Mesodermal cell (in vitro differentiated cells): Measurements from ENCODE around the gene KAZN.

Source experiments
- H3K27ac ChIP-seq: 2 replicates; pipeline ENCODE4 v1.7.0; 2013; ENCODE audit warnings: mild to moderate bottlenecking, low read depth, low read length, moderate library complexity; ENCODE audit not compliant: severe bottlenecking
- H3K36me3 ChIP-seq: 2 replicates; pipeline ENCODE4 v1.7.1; 2013; ENCODE audit warnings: mild to moderate bottlenecking, low read length, moderate library complexity; ENCODE audit not compliant: control insufficient read depth, insufficient read depth
- H3K4me1 ChIP-seq: one replicate; pipeline ENCODE4 v1.7.1; 2013; ENCODE audit warnings: mild to moderate bottlenecking, low read length; ENCODE audit not compliant: insufficient read depth, control insufficient read depth, poor library complexity, severe bottlenecking
- H3K4me3 ChIP-seq: 2 replicates; pipeline ENCODE4 v1.7.0; 2013; ENCODE audit warnings: low read length, control low read depth, mild to moderate bottlenecking; ENCODE audit not compliant: insufficient read depth, poor library complexity, severe bottlenecking; ENCODE audit errors: extremely low read depth
- H3K9me3 ChIP-seq: 2 replicates; pipeline ENCODE4 v1.7.1; 2013; ENCODE audit warnings: mild to moderate bottlenecking, low read length, moderate library complexity; ENCODE audit not compliant: control insufficient read depth
- WGBS, 2 experiments: methylation state at CpG; one replicate each; pipeline ENCODE4 v1.1.5; 2013; ENCODE audit warnings: missing lambda C conversion rate in 2 of 2; ENCODE audit not compliant: insufficient coverage in 2 of 2; 5-methylcytosine and 5-hydroxymethylcytosine counted together

The KAZN gene

DNA sequence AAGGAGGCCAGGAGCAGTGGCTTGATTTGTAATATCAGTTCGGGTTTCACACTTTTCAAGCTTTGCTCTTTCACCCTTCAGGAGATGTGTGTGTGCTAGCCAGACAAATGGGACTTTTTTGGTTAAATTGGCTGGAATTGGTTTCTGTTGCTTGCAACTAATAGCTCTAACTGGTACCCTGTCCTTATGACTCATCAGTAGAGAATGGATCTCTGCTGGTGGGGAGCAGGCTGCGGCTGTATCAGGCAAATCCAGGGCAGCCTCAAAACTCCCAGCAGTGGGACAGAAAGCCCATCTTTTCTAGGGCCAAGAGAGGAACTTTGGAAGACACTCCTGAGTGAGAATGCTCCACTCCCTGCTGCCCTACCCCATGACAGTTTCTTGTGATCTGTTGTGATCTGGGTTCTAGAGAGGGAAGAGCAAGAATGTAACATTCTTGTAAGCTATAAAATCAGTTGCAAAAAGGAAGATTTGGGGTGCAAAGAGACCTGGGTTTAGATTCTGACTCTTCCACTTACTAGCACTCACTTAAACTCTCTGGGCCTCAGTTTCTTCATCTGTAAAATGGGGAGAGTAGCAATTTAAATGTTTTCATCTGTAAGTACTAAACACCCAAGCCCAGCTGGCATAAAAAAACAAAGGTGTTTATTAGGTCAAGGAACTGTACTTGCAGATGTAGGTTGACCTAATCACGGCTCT lies 298.0 kb downstream of the KAZN start:
- Histone ChIP-seq H3K27ac (no peak overlapping the region), H3K36me3 (no peaks in the 10 kb centered on the region), H3K4me3 (no peak overlapping the region), H3K4me1 (peaks cover 2% of the 10 kb centered on the region), H3K9me3 (peaks cover 3% of the 10 kb centered on the region)
- 83 to 90% methylated on average over 2 to 3 of the region's 3 CpGs for WGBS, 2 experiments

DNA sequence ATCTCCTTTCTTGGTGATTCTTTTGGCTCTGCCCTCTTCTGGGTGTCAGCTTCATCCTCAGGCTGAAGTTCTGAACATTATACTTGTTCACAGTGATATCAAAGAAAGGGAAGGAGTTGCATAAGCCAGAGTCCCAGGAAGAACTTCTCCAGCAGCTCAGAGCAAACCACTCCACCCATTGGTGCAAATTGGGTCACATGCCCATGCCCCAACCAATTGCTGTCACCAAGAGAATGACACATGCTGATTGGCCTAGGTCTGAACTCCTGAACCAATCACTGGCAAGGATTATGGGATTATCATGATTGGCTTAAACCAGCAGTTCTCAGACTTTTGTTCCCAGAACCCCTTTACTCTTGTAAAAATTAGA lies 298.6 kb downstream of the KAZN start:
- Histone ChIP-seq H3K36me3 (no peaks in the 10 kb centered on the region), H3K9me3 (peaks cover 3% of the 10 kb centered on the region), H3K4me3 (no peak overlapping the region), H3K4me1 (peaks cover 2% of the 10 kb centered on the region), H3K27ac (no peak overlapping the region)

DNA sequence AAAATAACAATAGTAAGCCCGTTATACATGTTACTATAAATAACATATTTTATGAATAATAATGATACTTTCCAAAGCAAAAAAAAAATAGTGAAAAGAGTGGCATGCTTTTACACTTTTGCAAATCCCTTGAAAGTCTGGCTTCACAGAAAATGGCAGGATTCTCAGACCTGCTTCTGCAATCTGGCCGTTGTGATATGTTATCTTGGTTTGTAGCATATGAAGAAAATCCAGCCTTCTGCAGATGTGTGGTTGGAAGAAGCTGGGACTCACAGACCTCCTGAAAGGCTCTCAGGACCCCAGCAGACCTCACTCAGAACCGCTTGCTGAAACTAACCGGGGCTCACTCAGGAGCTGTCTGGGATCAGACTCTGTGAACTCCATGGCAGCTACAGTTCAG lies 299.1 kb downstream of the KAZN start:
- Histone ChIP-seq H3K4me3 (no peak overlapping the region), H3K9me3 (peaks cover 3% of the 10 kb centered on the region), H3K27ac (no peak overlapping the region), H3K36me3 (no peaks in the 10 kb centered on the region), H3K4me1 (peaks cover 2% of the 10 kb centered on the region)
- 90% methylated on average over 3 of the region's 4 CpGs for WGBS, 2 experiments

DNA sequence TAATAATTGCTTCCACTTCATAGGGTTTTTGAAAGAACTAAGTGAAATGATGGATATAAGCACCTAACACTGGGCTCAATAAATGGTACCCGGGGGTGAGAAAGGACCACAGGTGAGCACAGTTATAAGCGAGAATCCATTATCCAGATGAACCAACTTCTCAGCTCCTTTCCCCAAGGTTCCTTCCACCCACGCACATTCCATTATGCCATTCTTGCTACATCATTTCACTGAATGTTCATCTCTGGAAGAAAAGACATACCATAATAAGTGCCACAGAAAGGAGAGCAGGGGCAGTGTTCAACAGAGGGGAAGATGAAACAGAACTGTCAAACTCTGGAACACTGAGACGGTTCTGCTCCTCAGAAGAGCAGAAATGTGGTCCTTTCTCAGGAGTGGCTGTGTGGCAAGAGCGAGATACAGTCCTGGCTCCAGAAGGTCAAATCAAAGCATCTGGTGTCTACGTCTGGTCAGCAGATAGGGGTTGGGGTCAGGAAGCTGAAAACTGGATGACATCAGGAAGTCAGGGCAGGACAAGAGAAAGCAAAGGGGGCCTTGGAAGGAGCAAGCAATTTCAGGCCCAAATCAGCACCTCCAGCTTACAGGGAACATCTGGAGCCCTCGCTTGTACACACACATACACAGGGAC lies 299.6 kb downstream of the KAZN start:
- 80 to 98% methylated on average over 5 of the region's 7 CpGs for WGBS, 2 experiments
- H3K36me3 ChIP-seq, result no peaks in the 10 kb centered on the region
- no peak overlapping the region for H3K27ac ChIP-seq
- H3K4me1 ChIP-seq, result peaks cover 2% of the 10 kb centered on the region
- peaks cover 3% of the 10 kb centered on the region for H3K9me3 ChIP-seq
- H3K4me3 ChIP-seq, result no peak overlapping the region

DNA sequence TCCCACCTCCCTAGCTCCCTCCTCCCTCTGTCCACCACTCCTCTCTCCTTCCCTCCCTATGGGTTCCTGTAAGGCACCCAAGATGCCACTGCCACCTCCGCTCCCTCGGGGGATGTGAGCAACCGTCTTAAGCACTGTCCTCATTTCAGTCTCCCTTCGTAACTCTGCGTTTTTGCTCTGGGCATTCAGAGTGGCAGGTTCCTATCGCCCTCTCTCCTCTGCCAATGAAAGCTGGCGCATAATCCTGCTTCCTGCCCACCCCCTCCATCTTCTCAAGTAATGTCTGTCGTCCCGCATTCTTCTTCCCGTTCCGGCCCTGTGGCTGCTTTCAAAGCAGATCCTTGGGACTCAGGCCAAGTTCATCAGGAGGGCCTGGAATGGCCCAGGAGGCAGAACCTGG lies 301.2 kb downstream of the KAZN start:
- no peak overlapping the region for H3K4me3 ChIP-seq
- 87 to 89% methylated on average over 11 of the region's 11 CpGs for WGBS, 2 experiments

DNA sequence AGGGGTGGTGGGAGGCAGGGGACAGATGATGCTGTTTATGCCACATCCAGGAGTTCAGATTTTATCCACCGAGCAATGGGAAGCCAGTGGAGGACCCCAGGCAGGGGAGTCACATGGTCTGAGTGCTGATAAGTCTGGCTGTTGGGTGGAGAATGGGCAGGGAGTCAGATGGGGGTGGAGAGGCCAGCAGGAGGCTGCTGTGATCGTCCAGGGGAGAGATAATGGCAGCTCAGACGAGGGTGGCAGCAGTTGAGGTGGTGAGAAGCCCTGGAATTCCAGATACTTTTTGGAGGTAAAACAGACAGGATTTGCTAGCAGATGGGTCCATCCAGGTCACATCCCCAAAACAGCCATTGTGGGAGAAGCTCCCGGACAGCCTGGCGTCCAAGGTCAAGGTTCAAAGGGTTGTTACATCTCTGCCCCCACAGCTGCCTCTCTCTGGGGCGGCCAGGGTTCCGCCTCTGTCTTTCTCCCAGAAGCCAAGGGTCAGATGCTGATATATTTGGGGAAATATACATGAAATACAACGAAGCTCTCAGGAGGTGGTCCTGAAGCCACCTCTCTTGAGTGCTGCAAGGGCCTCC lies 303.0 kb downstream of the KAZN start:
- Histone ChIP-seq H3K4me3 (no peak overlapping the region), H3K9me3 (peaks cover 3% of the 10 kb centered on the region), H3K4me1 (peaks cover 2% of the 10 kb centered on the region), H3K27ac (no peak overlapping the region), H3K36me3 (no peaks in the 10 kb centered on the region)
- 68 to 72% methylated on average over 6 to 7 of the region's 8 CpGs for WGBS, 2 experiments

More for the DNA sequence above, 301.2 kb downstream of the KAZN start:
- no peaks in the 10 kb centered on the region for H3K36me3 ChIP-seq
- H3K4me1 ChIP-seq, result peaks cover 2% of the 10 kb centered on the region
- H3K9me3 ChIP-seq, result peaks cover 3% of the 10 kb centered on the region
- no peak overlapping the region for H3K27ac ChIP-seq

DNA sequence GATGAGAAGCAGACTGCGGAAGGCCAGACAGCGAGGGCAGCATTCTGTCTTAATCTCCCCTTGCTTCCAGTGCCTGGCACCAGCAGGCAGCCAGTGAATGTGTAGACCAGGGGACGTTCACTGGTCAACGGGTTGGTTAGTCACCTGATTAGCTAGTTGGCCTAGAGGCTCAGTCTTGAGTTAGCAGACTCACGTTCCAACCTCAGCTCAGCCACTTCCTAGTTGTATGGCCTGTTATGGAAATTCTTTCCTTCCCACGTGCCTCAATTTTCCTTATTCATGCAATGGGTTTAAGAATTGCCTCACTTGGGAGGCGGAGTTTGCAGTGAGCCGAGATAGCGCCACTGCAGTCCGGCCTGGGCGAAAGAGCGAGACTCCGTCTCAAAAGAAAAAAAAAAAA lies 305.4 kb downstream of the KAZN start:
- no peak overlapping the region for H3K27ac ChIP-seq
- 94 to 98% methylated on average over 4 to 11 of the region's 13 CpGs for WGBS, 2 experiments
- H3K9me3 ChIP-seq, result no peaks in the 10 kb centered on the region
- no peaks in the 10 kb centered on the region for H3K4me1 ChIP-seq
- H3K36me3 ChIP-seq, result no peaks in the 10 kb centered on the region
- H3K4me3 ChIP-seq, result no peak overlapping the region

DNA sequence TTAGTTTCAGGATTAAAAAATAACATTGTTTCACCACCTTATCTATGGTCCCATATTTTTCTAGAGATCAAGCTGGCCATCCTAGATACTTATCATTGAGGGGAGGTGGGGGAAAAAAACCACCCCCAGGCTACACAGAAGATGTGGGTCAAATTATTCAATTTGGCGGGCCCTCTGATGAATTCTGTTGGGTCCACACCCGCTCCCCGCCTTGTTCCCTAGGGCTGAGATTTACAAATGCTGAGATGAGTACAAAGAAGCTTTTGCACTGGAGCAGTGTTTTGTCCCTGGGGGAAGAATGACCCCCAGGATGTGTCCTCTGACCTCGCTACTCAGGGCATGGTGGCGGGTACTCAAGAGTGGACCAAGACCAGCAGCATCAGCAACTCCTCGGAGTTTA lies 308.2 kb downstream of the KAZN start:
- H3K4me3 ChIP-seq, result no peak overlapping the region
- H3K4me1 ChIP-seq, result no peaks in the 10 kb centered on the region
- no peaks in the 10 kb centered on the region for H3K36me3 ChIP-seq
- H3K9me3 ChIP-seq, result no peaks in the 10 kb centered on the region
- 90 to 92% methylated on average over 5 to 6 of the region's 6 CpGs for WGBS, 2 experiments
- no peak overlapping the region for H3K27ac ChIP-seq

DNA sequence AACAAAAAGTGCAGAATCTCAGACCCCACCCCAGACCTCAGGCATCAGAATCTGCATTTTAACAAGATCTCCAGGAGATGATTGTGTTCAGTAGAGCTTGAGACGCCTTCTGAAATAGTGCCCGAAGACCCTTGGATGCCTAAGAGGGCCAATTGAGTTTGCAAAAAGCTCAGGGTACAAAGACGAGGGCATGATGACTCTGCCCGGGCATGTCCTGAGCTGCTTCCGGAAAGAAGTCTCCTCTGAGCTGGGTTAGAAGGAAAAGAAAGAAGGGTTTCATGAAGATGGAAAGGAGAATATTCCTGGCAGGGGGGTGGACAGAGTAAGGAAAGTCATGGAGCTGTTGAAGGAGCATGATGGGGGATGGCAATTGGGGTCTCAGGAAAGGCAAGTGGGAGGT lies 308.9 kb downstream of the KAZN start:
- H3K4me1 ChIP-seq, result no peaks in the 10 kb centered on the region
- H3K4me3 ChIP-seq, result no peak overlapping the region
- no peaks in the 10 kb centered on the region for H3K36me3 ChIP-seq
- no peak overlapping the region for H3K27ac ChIP-seq
- H3K9me3 ChIP-seq, result no peaks in the 10 kb centered on the region
- WGBS, 2 experiments, result 90 to 93% methylated on average over 5 of the region's 5 CpGs

DNA sequence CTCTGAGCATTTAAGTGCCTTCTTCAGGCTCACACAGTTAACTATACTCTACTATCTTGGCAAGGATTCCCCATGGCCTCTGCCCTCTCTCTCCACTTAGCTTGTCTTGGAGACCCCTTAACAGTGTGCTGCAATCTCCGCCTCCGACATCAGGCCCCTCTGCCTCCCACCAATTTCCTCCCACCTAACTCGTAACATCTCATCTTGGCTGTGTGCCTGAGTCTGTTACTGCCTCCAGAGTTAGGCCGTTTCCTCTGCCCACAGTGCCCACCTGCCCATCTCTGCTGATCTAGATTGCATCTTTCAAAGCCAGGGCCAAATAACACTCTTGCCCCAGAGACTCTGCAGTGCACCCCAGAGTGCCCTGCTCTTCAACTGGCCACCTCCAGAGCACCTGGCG lies 310.8 kb downstream of the KAZN start:
- 100% methylated on average over 1 to 4 of the region's 5 CpGs for WGBS, 2 experiments
- Histone ChIP-seq H3K36me3 (no peaks in the 10 kb centered on the region), H3K9me3 (no peaks in the 10 kb centered on the region), H3K4me1 (no peaks in the 10 kb centered on the region), H3K27ac (no peak overlapping the region), H3K4me3 (no peak overlapping the region)

DNA sequence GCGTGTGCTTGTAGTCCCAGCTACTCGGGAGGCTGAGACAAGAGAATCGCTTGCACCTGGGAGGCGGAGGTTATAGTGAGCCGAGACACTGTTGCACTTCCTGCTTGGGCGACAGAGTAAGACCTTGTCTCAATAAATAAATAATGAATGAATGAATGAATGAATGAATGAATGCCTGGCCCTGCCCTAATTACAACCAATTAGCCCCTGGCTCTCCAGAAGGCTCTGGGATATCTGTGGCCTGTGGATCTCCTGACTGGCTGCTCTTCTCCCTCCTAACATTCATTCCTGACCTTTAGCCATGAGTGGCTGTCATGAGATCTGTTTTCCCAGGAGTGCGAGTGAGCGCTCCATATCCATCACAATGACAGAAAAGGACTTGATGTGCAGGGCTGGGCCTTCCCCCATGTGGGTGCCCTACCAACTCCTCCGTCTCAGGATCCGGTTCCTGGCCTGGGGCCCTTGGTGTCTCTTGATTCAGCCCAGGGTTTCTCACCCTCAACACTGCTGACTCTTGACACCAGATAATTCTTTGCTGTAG lies 311.5 kb downstream of the KAZN start:
- H3K9me3 ChIP-seq, result no peaks in the 10 kb centered on the region
- H3K27ac ChIP-seq, result no peak overlapping the region
- no peaks in the 10 kb centered on the region for H3K4me1 ChIP-seq
- H3K36me3 ChIP-seq, result no peaks in the 10 kb centered on the region
- WGBS, 2 experiments, result 92 to 97% methylated on average over 6 to 9 of the region's 10 CpGs
- H3K4me3 ChIP-seq, result no peak overlapping the region
